Chondrocyte (in vitro differentiated cells): Measurements from ENCODE around the gene RPGR. TPM values are rescaled to one million over a fixed set of nuclear protein-coding genes. Genes with fewer than 3 reads are reported as not detected.

ENCODE experiments used
- DNase-seq: peaks from one replicate; pipeline ENCODE4 v3.0.0; 2021; ENCODE audit warnings: mixed read lengths, low spot score
- H3K27ac Mint-ChIP-seq: one replicate; pipeline ENCODE4 v1.8.0; 2021; ENCODE audit warnings: mild to moderate bottlenecking, moderate library complexity, mixed read lengths; ENCODE audit not compliant: unreplicated experiment
- H3K27me3 Mint-ChIP-seq: 2 replicates; pipeline ENCODE4 v1.8.0; 2021; ENCODE audit warnings: low read depth, mixed read lengths
- H3K36me3 Mint-ChIP-seq: 2 replicates; pipeline ENCODE4 v1.8.0; 2021; ENCODE audit warnings: low read depth, mixed read lengths
- H3K4me1 Mint-ChIP-seq: 2 replicates; pipeline ENCODE4 v1.8.0; 2021; ENCODE audit warnings: low read depth, mild to moderate bottlenecking, mixed read lengths
- H3K4me3 Mint-ChIP-seq: one replicate; pipeline ENCODE4 v1.8.0; 2021; ENCODE audit warnings: mild to moderate bottlenecking, moderate library complexity, mixed read lengths; ENCODE audit not compliant: unreplicated experiment
- H3K9me3 Mint-ChIP-seq: 2 replicates; pipeline ENCODE4 v1.8.0; 2021; ENCODE audit warnings: low read depth, mixed read lengths
- CTCF ChIP-seq: fragments of 200-600 bp; sonication (generic); IDR thresholded peaks from 2 replicates; pipeline ENCODE4 v1.5.0; 2021; ENCODE audit warnings: antibody characterized with exemption, mild to moderate bottlenecking, moderate library complexity
- total RNA-seq: library from RNA; stranded (reverse); gene quantifications from 3 replicates; pipeline ENCODE4 v1.2.1, GENCODE V29; 2021

RPGR gene
- total RNA-seq, 1 donor from 2014 or later: 3.3 TPM

GRCh38 chrX:38356401-38356800 is 29.1 kb upstream of the RPGR start:
- no peak for TF ChIP-seq CTCF
- Mint-ChIP-seq H3K36me3 (no peaks in the 10 kb centered on the region), H3K27me3 (no peaks in the 10 kb centered on the region), H3K4me1 (no peaks in the 10 kb centered on the region), H3K27ac (no peak overlapping the region), H3K9me3 (no peaks in the 10 kb centered on the region), H3K4me3 (no peak overlapping the region)
- no peak for DNase-seq

GRCh38 chrX:38352362-38352761 is 25.1 kb upstream of the RPGR start, which contains the start of gene OTC:
TSS of gene OTC (plus strand) at chrX:38352604. CDS start at chrX:38352697, 93 bp downstream.
- Mint-ChIP-seq H3K4me3 (no peak within 1 kb of the TSS), H3K36me3 (no peaks in the 10 kb centered on the region), H3K27ac (no peak within 1 kb of the TSS), H3K4me1 (no peaks in the 10 kb centered on the region), H3K27me3 (peaks cover 2% of the 10 kb centered on the region), H3K9me3 (peaks cover 8% of the 10 kb centered on the region)
- no peak for TF ChIP-seq CTCF
- DNase-seq: no peak

DNA sequence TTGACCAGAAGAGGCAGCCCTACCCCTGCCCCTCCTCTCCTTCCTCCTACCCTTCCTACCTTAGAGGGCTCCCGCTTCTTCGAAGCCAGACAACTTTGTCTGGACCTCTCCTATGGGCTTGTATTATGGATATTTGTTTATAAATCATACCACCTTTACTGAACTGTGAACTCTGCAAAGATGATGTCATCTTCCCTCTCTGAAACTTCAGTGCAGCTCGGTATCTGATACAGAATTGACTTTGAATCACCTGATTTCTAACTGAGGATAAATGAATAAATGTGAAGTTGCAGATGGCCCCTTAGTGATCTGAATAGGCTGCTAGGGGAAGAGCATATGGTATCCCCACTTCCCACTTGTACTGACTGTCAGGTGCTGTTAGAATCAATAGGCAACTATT is 24.0 kb upstream of the RPGR start:
- peaks cover 2% of the 10 kb centered on the region for H3K27me3 Mint-ChIP-seq
- no peaks in the 10 kb centered on the region for H3K4me1 Mint-ChIP-seq
- H3K4me3 Mint-ChIP-seq: no peak overlapping the region
- TF ChIP-seq CTCF: no peak
- DNase-seq: no peak
- peaks cover 8% of the 10 kb centered on the region for H3K9me3 Mint-ChIP-seq
- H3K36me3 Mint-ChIP-seq: no peaks in the 10 kb centered on the region
- H3K27ac Mint-ChIP-seq: no peak overlapping the region

GRCh38 chrX:38347136-38347535 is 19.8 kb upstream of the RPGR start:
- Mint-ChIP-seq H3K27ac (no peak overlapping the region), H3K27me3 (peaks cover 2% of the 10 kb centered on the region), H3K9me3 (peaks cover 11% of the 10 kb centered on the region), H3K4me1 (no peaks in the 10 kb centered on the region), H3K4me3 (no peak overlapping the region), H3K36me3 (no peaks in the 10 kb centered on the region)
- TF ChIP-seq CTCF: no peak
- no peak for DNase-seq

GRCh38 chrX:38346150-38346549 is 18.8 kb upstream of the RPGR start:
- H3K9me3 Mint-ChIP-seq: peaks cover 11% of the 10 kb centered on the region
- TF ChIP-seq CTCF: no peak
- H3K4me1 Mint-ChIP-seq: no peaks in the 10 kb centered on the region
- no peak overlapping the region for H3K27ac Mint-ChIP-seq
- no peak for DNase-seq
- H3K27me3 Mint-ChIP-seq: peaks cover 2% of the 10 kb centered on the region
- no peak overlapping the region for H3K4me3 Mint-ChIP-seq
- no peaks in the 10 kb centered on the region for H3K36me3 Mint-ChIP-seq
